T follicular helper cell (primary cell): Measurements from ENCODE around the gene NUP160.
"Not testable (repeated sequence)": the region's sequence is repeated elsewhere in the genome, so short reads cannot be mapped to it uniquely, and the experiment has no call there.

Experiments
- DNase-seq: peaks from one replicate; pipeline ENCODE4 v3.0.0-alpha.2; 2020; ENCODE audit warnings: low read depth

Gene NUP160

GRCh38 chr11:47861728-47862127 lies 13.6 kb upstream of the NUP160 start:
- no peak for DNase-seq

GRCh38 chr11:47860536-47860935 lies 12.4 kb upstream of the NUP160 start:
- DNase-seq, result no peak

- DNase-seq, result no peak
Measured at GRCh38 chr11:47857892-47858543, 9.9 kb upstream of the NUP160 start.

- DNase-seq, result no peak
Measured at GRCh38 chr11:47857485-47857884, 9.3 kb upstream of the NUP160 start.

GRCh38 chr11:47856186-47856585 lies 8.0 kb upstream of the NUP160 start:
- no peak for DNase-seq

- DNase-seq, result no peak
Measured at GRCh38 chr11:47854667-47855066, 6.5 kb upstream of the NUP160 start.

- DNase-seq, result no peak
Measured at GRCh38 chr11:47852053-47852452, 3.9 kb upstream of the NUP160 start.

GRCh38 chr11:47850337-47850736 lies 2.2 kb upstream of the NUP160 start:
- DNase-seq, result no peak

- DNase-seq, result no peak
Measured at GRCh38 chr11:47848700-47849155, 578 bp upstream of the NUP160 start.

GRCh38 chr11:47847537-47847891 lies 636 bp downstream of the NUP160 start:
- no peak for DNase-seq

GRCh38 chr11:47846998-47847397 lies 1.2 kb downstream of the NUP160 start:
- DNase-seq, result no peak

GRCh38 chr11:47843361-47844055 lies 4.6 kb downstream of the NUP160 start:
- no peak for DNase-seq

- DNase-seq, result no peak
Measured at GRCh38 chr11:47842749-47843148, 5.4 kb downstream of the NUP160 start.

GRCh38 chr11:47837929-47838328 lies 10.2 kb downstream of the NUP160 start:
- DNase-seq, result no peak

GRCh38 chr11:47837292-47837691 lies 10.9 kb downstream of the NUP160 start:
- no peak for DNase-seq

- DNase-seq, result not testable (repeated sequence)
Measured at GRCh38 chr11:47830013-47830412, 18.1 kb downstream of the NUP160 start.

GRCh38 chr11:47828284-47828683 lies 19.9 kb downstream of the NUP160 start:
- no peak for DNase-seq

- not testable (repeated sequence) for DNase-seq
Measured at GRCh38 chr11:47822664-47823063, 25.5 kb downstream of the NUP160 start.

GRCh38 chr11:47819743-47820142 lies 28.4 kb downstream of the NUP160 start:
- DNase-seq, result no peak

- no peak for DNase-seq
Measured at GRCh38 chr11:47800759-47801158, 47.4 kb downstream of the NUP160 start.

- DNase-seq, result no peak
Measured at GRCh38 chr11:47797633-47798032, 50.5 kb downstream of the NUP160 start.

GRCh38 chr11:47791774-47792430 lies 56.2 kb downstream of the NUP160 start:
- DNase-seq, result no peak

- DNase-seq, result not testable (repeated sequence)
Measured at GRCh38 chr11:47790017-47790416, 58.1 kb downstream of the NUP160 start.
